HG03064 (cell line): ENCODE data around the gene APLP2.

Source experiments
- ATAC-seq: cut with Tn5 transposase; IDR thresholded peaks from one replicate; pipeline ENCODE4 v1.9.1; 2021; ENCODE audit warnings: low read depth; ENCODE audit not compliant: unreplicated experiment

APLP2 gene

DNA sequence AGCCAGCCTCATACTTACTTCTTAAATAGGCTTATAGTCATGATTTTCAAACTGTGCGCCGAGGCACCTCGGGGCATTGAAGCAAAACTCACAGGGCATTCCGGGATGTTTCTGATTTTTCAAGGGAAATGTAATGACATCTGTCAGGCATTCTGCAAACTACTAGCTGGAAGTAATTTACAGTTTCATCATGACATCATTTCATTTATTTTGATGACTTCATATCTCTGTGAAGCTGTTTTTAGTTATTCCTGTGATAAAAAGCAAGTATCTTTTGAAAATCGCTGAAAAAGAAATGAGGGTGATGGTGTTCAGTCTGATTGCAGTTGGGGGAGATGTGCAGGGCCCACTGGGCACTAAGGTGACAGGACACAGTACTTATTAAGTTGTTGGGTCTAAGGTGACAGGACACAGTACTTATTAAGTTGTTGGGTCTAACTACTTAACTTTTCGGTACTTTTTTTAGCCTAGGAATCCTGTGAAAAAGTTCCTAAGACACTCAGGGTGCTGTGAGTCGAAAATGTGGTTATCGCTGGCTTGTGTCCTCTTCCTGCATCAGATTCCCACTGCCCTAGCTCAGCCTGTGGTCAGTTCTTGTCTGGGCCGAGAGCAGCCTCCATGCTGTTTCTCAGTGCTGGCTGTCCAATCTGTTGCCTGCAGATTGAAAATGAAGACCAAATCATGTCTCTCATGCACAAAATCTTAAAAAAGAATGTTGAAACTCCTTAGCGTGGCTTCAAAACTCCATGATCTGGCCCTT is 42.6 kb downstream of the APLP2 start:
- ATAC-seq: no peak

DNA sequence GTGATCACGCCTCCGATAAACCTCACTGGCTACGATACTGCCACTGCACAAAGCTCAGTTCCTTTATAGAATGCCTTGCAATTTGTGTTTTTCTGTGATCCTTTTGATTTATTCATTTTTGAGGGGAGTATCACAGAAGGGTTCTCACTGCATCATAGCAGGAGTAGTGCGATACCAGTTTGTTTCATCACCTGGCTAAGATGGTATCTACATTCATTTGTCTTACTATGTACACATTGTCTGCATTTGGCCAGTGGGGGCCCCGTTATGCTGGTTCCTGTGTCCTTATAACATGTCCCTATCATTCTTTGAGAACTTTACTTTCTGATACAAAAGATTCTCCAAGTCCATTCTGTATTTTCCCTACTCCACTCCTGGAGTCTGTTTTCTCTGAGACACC is 44.6 kb downstream of the APLP2 start:
- no peak for ATAC-seq

DNA sequence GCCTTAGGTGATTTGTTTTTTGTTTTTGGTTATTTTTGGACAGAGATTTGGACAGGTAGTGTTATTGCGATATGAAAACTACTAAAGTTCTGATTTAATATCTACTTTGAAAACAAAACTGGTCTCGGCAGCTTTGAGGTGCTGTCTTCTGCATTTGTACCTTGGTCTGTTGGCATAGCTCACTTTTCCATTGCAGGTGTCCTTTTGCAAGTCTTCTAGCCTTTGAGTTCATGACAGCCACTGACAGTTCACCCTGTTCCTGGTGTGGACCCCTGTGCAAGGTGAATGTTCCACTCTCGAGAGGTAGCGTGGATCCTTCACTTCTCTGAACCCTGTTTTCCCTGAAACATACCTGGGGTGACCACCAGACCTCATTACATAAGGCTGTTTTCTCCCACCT is 45.0 kb downstream of the APLP2 start:
- ATAC-seq: no peak

GRCh38 chr11:130115218-130115617 is 45.5 kb downstream of the APLP2 start:
- no peak for ATAC-seq

GRCh38 chr11:130118165-130118564 is 48.5 kb downstream of the APLP2 start:
- ATAC-seq: peak; percentile 91

- peak; percentile 48 for ATAC-seq
Observed at GRCh38 chr11:130118636-130119387, 49.1 kb downstream of the APLP2 start.

DNA sequence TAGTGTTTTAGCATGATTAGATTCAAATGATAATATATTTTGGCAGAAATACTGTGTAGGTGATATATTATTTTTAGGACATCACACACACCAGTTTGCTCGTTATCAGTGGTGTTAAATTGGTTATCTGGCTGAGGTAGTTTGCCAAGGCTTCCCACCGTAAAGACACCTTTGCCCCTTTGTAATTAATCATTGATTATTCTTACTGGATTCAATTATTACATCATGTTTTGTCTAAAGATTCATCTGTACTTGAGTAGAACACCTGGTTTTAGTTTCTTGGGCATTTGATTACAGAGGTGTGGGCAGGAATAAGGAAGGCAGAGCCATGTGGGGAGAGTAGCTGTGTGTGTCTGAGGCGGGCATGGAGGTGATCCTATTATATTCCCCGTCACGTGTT is 50.4 kb downstream of the APLP2 start:
- ATAC-seq: no peak

DNA sequence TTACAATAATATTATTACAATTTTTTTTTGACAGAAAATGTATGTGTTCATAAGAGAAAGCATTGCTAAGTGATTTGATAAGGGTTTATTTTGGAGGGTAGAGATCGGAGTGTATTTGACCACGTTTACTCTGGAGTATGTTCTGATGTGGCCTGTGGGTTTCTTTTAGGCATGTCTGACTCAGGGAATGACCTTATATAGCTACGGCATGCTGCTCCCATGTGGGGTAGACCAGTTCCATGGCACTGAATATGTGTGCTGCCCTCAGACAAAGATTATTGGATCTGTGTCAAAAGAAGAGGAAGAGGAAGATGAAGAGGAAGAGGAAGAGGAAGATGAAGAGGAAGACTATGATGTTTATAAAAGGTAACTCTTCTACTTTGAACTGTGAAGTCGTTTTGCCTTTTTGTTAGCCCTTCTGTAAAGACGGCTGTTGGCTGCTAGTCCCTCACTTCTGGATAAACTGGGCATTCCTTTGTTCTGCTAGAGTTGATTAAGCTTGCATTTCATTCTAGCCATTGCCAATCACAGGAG is 51.8 kb downstream of the APLP2 start:
- no peak for ATAC-seq

- ATAC-seq: no peak
Observed at GRCh38 chr11:130122141-130122575, 52.5 kb downstream of the APLP2 start.

DNA sequence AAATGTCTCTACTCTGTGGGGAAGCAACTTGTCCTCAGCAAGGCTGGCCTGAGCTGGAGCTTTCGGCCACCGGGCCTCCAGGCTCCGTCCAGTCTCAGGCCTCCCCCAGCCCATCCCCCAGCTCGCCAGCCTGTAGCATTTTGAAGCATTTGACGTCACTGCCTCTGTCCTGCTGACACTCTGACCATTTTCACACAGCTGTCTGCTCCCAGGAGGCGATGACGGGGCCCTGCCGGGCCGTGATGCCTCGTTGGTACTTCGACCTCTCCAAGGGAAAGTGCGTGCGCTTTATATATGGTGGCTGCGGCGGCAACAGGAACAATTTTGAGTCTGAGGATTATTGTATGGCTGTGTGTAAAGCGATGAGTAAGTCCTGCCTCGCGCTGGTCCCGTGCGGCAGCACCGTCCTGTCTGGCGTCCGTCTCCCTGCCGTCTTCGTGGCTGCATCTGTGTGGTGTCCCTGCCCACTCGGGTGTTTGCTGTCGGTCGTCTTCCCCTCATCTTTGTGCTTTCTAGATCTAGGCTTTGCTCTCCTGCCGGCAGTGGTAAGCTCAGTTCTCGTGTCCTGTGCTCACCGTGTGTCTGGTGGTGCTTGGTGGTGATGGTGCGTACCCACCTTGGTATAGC is 53.8 kb downstream of the APLP2 start:
- ATAC-seq: no peak

- ATAC-seq: no peak
Observed at GRCh38 chr11:130124096-130124495, 54.4 kb downstream of the APLP2 start.

- no peak for ATAC-seq
Observed at GRCh38 chr11:130125638-130126037, 55.9 kb downstream of the APLP2 start.

- no peak for ATAC-seq
Observed at GRCh38 chr11:130126516-130126915, 56.8 kb downstream of the APLP2 start.

- no peak for ATAC-seq
Observed at GRCh38 chr11:130127509-130127908, 57.8 kb downstream of the APLP2 start.

DNA sequence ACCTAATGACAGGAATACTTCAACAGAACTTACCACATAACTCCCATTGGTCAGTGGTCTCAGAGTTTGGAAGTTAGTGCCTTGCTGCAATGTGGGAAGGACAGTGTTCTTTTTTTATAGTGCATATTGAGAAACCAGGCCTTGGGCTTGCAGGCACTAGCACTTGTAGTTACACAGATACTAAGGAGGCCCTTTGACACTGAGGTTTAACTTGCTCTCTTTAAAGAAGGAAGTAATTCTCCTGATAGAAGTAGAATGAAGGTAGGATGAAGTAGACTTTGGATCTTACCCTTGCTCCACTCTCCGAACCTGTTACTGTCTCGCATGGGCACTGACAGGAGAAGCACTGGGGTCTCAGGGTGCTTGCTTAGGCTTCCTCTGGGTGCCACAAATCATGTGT is 58.9 kb downstream of the APLP2 start:
- no peak for ATAC-seq

DNA sequence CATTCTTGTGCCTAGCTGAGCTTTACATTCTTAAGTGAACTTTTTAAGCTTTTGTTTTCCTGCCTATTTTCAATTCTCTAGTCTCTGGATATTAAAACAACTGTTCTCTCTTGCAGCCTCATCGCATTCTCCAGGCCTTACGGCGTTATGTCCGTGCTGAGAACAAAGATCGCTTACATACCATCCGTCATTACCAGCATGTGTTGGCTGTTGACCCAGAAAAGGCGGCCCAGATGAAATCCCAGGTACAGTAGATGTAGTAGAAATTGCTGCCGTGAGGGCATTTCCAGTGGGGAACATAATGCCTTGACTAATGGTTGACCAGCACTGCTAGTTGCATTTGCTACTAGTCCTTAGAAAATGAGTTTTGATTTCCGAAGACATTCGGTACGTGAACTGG is 60.2 kb downstream of the APLP2 start:
- ATAC-seq: no peak

GRCh38 chr11:130131961-130132850 is 62.5 kb downstream of the APLP2 start:
- no peak for ATAC-seq

GRCh38 chr11:130133716-130134115 is 64.0 kb downstream of the APLP2 start:
- ATAC-seq: no peak

DNA sequence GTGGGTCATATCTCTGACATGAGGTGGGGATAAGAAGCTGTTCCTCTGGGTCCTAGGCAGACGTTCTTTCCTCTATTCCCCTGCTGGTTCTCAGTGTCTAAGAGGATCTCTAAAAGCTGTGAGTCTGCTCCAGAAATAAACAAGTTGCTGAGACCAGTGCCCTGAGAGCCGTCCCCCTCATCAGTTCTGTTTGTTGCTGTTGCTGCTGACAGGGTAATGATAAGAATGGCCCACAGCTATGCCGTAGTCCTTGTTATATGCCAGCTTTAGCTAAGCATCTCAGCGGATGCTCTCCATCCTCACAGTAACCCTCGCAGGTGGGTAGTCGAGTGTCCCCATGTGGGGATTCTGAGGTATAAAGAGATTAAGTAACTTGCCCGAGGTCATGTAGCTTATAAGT is 66.4 kb downstream of the APLP2 start:
- ATAC-seq: no peak

DNA sequence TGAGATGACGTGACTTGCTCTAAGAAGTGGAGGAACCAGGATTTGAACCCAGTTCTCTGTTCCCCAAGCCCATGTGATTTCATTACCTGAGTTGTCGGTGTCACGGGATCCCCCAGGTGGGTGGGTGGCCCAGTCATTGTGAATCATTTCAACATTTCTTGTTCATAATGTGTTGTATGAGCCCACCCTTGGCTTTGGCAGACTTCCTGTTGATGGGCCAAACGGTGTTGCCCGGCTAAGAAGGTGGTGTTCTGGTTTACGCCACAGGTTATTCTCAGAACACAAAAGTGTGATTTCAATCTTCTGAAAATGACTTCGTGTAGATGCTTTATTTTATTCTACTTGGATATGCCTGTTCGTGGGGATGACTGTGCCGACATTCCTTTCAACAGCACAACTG is 68.3 kb downstream of the APLP2 start:
- ATAC-seq: no peak
